SJSA1 (cell line): Measurements from ENCODE around the gene ZBTB25. TPM values are rescaled to one million over a fixed set of nuclear protein-coding genes. Genes with fewer than 3 reads are reported as not detected.

ENCODE experiments used
- DNase-seq, 2 experiments: peaks; one replicate each; pipeline ENCODE4 v3.0.0-alpha.2; 2015 to 2020; ENCODE audit warnings: low spot score in 2 of 2, low read depth in 1 of 2
- H3K27ac ChIP-seq: fragments of 250-450 bp; sonication (Bioruptor Pico); 2 replicates; pipeline ENCODE4 v1.5.1; 2020; ENCODE audit warnings: mild to moderate bottlenecking, moderate library complexity
- H3K27me3 ChIP-seq: fragments of 250-450 bp; sonication (Bioruptor Pico); replicated peaks from 2 replicates; pipeline ENCODE4 v1.5.1; 2020; ENCODE audit warnings: mild to moderate bottlenecking, moderate library complexity
- H3K36me3 ChIP-seq: fragments of 250-450 bp; sonication (Bioruptor Pico); 2 replicates; pipeline ENCODE4 v1.5.1; 2020; ENCODE audit warnings: mild to moderate bottlenecking
- H3K4me1 ChIP-seq: fragments of 250-450 bp; sonication (Bioruptor Pico); replicated peaks from 2 replicates; pipeline ENCODE4 v1.6.1; 2021; ENCODE audit warnings: mild to moderate bottlenecking
- H3K4me3 ChIP-seq: fragments of 250-450 bp; sonication (Bioruptor Pico); 2 replicates; pipeline ENCODE4 v1.5.1; 2020; ENCODE audit warnings: mild to moderate bottlenecking
- H3K9me3 ChIP-seq: fragments of 250-450 bp; sonication (Bioruptor Pico); replicated peaks from 2 replicates; pipeline ENCODE4 v1.5.1; 2020; ENCODE audit warnings: mild to moderate bottlenecking
- total RNA-seq: library from RNA; depleted of rRNA; stranded (reverse); fragments of >200 nt; shearing (Covaris generic); gene quantifications from 2 replicates; pipeline ENCODE4 v1.2.3, GENCODE V29; 2014

The ZBTB25 gene
- total RNA-seq, 1 experiment from 2014 or later: 2.2 TPM

DNA sequence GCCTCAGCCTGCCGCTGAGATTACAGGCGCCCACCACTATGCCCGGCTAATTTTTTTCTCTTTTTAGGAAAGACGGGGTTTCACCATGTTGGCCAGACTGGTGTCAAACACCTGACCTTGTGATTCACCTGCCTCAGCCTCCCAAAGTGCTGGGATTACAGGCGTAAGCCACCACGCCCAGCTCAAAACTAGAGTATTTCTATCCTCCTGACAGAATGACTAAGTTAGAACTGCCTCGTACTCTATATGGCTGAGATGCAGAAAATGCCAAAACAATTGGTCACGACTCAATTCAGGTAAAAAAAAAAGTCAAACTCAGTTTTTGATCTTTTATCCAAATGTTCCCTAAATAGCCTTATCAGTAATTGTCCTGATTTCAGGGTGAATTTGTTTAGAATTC lies 27.2 kb downstream of the ZBTB25 start:
- no peaks in the 10 kb centered on the region for H3K27me3 ChIP-seq

DNA sequence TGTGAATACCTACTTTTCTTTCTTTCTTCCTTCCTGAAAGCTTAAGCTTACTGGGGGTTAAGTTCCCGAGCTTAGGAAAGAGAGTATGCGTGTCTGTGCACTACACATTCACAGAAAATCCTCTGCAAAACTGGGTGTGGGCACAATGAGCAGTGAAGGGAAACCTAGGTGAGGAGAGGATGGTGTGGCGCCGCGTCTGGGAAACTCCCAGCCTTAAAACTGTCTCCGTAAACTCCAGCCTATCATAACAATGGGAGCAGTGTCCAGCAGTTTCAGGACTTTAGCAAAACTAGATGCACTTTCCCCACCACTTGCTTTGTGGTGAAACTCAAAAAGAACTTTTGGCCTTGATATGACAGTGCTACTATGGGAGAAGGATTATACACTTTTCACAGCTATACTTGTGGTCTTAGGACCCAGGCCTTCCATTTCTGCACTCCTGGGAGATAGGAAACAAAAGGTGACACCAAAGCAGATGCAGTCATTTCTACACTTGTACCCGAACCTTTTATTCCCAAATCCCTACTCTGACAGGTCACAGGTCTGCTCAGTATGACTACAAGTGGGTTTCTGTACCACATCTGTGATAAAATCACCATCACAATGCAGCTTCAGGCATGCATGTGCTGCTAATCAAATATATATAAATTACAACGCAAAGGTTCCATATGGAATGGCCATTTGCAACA lies 27.9 kb downstream of the ZBTB25 start:
- DNase-seq: no peak

More for the DNA sequence above, 27.2 kb downstream of the ZBTB25 start:
- H3K4me1 ChIP-seq: no peaks in the 10 kb centered on the region
- no peak overlapping the region for H3K27ac ChIP-seq
- H3K9me3 ChIP-seq: no peaks in the 10 kb centered on the region
- no peak for DNase-seq
- no peak overlapping the region for H3K4me3 ChIP-seq
- peaks cover 3% of the 10 kb centered on the region; the same call in 1 of the 2 replicates for H3K36me3 ChIP-seq

DNA sequence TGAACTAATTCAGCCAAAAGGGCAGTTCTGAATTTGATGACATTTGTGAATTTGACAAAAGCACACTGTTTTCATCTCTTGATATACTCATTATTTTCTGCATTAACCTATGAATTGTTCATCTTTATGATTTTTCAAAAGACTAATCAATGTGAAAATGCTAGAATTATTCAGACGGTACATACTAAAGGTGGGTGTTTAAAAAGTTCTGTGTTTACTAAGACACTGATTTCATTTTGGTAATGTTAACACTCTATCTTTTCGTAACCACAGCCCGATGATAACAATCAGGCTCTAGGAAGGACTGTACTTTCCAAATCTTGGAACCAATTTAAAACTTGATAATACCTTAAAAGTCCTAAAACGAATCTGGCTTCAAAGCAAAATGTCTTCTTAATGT lies 28.9 kb downstream of the ZBTB25 start:
- H3K4me3 ChIP-seq: no peak overlapping the region
- no peak overlapping the region for H3K27ac ChIP-seq
- no peaks in the 10 kb centered on the region for H3K27me3 ChIP-seq
- H3K9me3 ChIP-seq: no peaks in the 10 kb centered on the region
- H3K4me1 ChIP-seq: peaks cover 2% of the 10 kb centered on the region
- peaks cover 3% of the 10 kb centered on the region; the same call in 1 of the 2 replicates for H3K36me3 ChIP-seq
- no peak for DNase-seq

More for the DNA sequence above, 27.9 kb downstream of the ZBTB25 start:
- peaks cover 3% of the 10 kb centered on the region; the same call in 1 of the 2 replicates for H3K36me3 ChIP-seq
- H3K27ac ChIP-seq: no peak overlapping the region
- no peaks in the 10 kb centered on the region for H3K9me3 ChIP-seq
- H3K4me3 ChIP-seq: no peak overlapping the region
- H3K27me3 ChIP-seq: no peaks in the 10 kb centered on the region
- no peaks in the 10 kb centered on the region for H3K4me1 ChIP-seq

DNA sequence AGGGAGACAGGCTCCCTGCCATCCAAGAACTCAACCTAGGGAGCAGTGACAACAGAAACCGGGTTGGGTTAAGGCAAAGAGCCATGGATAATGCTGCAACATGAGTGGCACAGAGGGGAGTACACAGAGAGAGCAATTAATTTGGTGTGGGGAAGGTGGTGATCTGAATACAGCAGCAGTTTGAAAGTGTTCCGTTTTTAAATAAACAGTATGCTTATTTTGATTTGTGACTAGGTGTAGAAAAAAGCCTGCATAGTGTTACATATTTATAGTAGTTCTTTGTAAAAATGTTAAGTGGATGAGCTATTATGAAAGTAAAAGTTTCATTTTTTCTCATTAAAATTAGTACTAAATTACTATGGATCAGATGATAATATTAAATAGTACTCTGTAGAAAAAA lies 29.6 kb downstream of the ZBTB25 start:
- DNase-seq: no peak
- no peaks in the 10 kb centered on the region for H3K27me3 ChIP-seq
- H3K9me3 ChIP-seq: no peaks in the 10 kb centered on the region
- peaks cover 4% of the 10 kb centered on the region for H3K4me1 ChIP-seq
- H3K36me3 ChIP-seq: peaks cover 3% of the 10 kb centered on the region
- no peak overlapping the region for H3K27ac ChIP-seq
- H3K4me3 ChIP-seq: no peak overlapping the region

DNA sequence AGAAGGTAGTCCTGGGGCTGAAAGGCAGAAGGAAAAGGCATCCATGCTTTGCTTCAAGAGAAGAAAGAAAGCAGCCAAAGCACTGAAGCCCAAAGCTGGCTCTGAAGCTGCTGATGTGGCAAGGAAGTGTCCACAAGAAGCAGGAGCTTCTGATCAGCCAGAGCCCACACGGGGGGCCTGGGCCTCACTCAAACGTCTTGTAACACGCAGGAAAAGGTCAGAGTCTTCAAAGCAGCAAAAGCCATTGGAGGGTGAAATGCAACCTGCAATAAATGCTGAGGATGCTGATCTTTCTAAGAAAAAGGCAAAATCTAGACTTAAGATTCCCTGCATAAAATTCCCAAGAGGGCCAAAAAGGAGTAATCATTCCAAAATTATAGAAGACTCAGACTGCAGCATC lies 35.2 kb downstream of the ZBTB25 start:
- H3K4me1 ChIP-seq: peaks cover 15% of the 10 kb centered on the region

DNA sequence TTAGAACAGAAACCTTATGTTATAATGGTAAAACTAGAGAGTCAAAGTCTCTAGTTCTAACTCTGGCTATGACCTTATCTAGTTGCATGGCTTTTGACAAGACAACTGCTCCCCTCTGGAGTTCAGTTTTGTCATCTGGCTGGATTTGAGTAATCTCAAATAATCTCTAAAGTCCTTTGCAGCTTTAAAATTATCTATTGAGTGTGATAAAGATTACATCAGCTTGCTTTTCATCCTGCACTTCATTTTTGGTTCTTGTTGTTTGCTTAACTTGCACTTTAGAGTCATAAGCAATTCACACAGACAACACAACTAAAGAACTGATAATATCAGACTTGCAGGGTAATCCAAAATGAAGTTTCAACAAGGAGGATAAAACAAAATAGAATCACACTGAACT lies 36.1 kb downstream of the ZBTB25 start:
- H3K4me3 ChIP-seq: no peak overlapping the region
- H3K4me1 ChIP-seq: peaks cover 15% of the 10 kb centered on the region
- peaks cover 3% of the 10 kb centered on the region for H3K36me3 ChIP-seq
- H3K27ac ChIP-seq: no peak overlapping the region
- no peak for DNase-seq
- no peaks in the 10 kb centered on the region for H3K9me3 ChIP-seq
- no peaks in the 10 kb centered on the region for H3K27me3 ChIP-seq

More for the DNA sequence above, 35.2 kb downstream of the ZBTB25 start:
- Histone ChIP-seq H3K9me3 (no peaks in the 10 kb centered on the region), H3K36me3 (peaks cover 3% of the 10 kb centered on the region), H3K27ac (no peak overlapping the region), H3K27me3 (no peaks in the 10 kb centered on the region), H3K4me3 (no peak overlapping the region)
- no peak for DNase-seq

DNA sequence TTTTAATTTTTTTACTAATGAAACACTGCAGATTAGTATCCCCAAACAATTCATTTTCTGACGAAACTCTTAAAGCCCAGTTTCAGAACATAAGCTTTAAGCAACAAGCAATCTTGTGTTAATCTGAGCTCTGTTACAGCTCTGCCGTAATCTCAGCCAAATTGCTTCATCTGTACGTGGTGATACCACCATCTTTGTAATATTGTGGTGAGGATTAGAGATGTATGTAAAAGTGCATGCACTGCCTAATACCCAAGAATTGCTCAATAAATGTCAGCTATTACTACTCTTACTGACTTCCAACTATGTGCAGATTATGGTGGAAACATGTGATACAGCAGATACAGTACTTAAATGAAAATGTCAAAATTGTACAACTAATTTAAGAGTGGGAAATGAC lies 36.5 kb downstream of the ZBTB25 start:
- no peak overlapping the region for H3K27ac ChIP-seq
- peaks cover 15% of the 10 kb centered on the region for H3K4me1 ChIP-seq
- H3K27me3 ChIP-seq: no peaks in the 10 kb centered on the region
- no peak for DNase-seq
- no peak overlapping the region for H3K4me3 ChIP-seq
- H3K36me3 ChIP-seq: peaks cover 2% of the 10 kb centered on the region
- H3K9me3 ChIP-seq: no peaks in the 10 kb centered on the region

DNA sequence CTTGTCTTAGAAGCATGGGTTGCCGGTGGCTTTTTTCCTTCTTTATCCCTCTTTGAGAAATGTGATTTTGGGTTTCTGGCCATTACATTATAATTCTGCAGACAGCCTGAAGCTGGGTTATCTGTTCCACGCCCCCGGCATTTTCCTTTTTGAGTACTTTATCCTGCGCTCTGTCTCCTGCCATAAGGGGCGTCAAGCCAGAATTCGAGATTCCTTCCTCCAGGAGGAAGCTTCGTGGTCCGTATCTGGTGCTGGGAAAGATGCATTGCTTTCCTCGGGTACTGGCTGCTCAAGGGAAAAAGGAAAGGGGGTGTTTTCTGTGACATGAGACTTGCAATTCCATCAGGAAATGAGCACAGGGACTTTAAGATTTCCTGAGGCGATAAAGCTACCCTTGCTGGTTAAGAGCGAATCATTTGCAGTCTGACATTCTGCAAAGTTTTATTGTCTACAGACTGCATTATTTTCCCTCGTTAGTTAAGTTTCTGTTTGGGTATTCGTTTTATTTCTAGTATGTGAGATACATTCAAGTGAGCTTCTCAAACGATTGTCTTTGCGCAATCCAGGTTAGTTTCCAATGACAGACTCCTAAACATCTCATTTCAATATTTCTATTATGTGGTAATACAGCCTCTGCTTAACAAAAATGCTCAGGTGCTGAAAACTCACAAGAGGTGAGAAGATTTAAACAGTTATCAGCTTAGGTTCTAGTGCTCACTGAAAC lies 37.6 kb downstream of the ZBTB25 start:
- no peak overlapping the region for H3K27ac ChIP-seq
- H3K36me3 ChIP-seq: peaks cover 3% of the 10 kb centered on the region
- H3K4me3 ChIP-seq: peak overlapping the region; percentile 69
- H3K9me3 ChIP-seq: no peaks in the 10 kb centered on the region
- peak in 1 of 2 experiments; percentile 53 for DNase-seq
- H3K27me3 ChIP-seq: no peaks in the 10 kb centered on the region
- H3K4me1 ChIP-seq: peaks cover 15% of the 10 kb centered on the region

DNA sequence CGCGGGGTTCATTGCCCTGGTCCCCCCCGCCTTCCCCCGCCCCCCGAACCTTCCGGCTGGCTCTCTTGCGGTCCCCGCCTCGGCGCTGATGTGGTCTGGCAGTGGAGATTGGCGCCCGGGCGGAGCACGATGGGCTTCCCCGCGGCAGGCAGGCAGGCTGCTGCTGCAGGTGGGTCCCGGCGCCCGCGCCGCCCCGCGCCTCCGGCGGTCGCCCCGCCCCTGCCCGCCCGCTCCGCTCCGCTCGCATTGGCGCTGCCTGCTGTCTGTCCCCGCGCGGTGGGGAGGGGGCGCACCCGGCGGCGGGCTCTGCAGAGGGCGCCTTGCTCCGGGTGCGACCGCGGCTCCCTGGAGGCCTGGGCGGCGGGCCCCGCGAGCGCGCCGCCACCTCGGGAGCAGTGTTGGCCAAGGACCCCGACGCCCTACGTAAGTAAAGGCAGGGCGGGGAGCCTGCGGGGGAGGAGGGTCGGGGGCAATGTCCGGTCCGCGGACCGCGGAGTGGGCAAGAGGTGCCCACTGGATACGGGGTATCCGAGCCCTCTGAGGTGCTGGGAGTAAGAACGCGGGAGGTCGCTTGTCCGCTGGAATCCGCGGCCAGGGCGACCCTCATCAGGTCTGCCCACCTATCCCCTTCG lies 38.3 kb downstream of the ZBTB25 start, which contains the start of gene AKAP5:
Gene AKAP5 (plus strand): TSS at position 309 of the 632 bp plus-strand sequence. CDS start 2,896 bp downstream, outside the sequence.
- Histone ChIP-seq H3K4me3 (peak within 1 kb of the TSS; percentile 69), H3K36me3 (peaks cover 3% of the 10 kb centered on the region), H3K27me3 (no peaks in the 10 kb centered on the region), H3K27ac (no peak within 1 kb of the TSS), H3K4me1 (peaks cover 15% of the 10 kb centered on the region), H3K9me3 (no peaks in the 10 kb centered on the region)
- DNase-seq: peak in 1 of 2 experiments; percentile 52

DNA sequence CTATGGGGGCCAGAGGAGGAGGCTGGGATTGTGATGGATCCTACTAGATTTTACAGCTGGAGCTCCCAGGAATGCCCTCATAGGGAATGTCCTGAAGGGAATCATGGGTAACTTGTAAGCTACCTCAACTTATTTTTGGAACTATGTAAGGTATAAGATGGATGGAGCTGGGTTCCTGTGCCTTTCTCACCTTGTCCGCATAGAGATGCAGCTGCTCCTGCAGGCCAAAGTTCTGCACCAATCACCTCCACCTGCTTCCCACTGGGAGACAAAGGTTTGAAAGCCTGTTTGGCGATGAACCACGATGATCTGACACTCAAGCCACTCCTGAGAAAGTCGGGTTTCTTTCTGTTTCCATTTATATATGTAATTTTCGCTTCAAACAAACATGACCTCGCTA lies 39.0 kb downstream of the ZBTB25 start:
- DNase-seq: no peak
- Histone ChIP-seq H3K4me3 (peak overlapping the region; percentile 69), H3K36me3 (peaks cover 7% of the 10 kb centered on the region), H3K27me3 (no peaks in the 10 kb centered on the region), H3K4me1 (peaks cover 13% of the 10 kb centered on the region), H3K27ac (no peak overlapping the region), H3K9me3 (no peaks in the 10 kb centered on the region)

DNA sequence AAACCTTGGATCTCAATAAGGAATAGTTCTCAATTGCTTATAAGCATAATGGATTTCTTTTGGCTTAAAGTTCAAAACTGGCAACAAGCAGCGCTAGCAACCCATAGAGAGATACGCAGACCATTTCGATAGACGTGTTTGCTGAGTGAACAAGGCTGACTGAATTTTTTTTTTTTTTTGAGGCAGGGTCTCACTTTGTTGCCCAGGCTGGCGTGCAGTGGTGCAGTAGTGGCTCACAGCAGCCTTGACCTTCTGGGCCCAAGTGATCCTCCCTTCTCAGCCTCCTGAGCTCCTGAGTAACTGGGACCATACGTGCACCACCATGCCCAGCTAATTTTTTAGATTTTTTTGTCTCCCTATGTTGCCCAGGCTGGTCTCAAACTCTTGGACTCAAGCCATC lies 39.8 kb downstream of the ZBTB25 start:
- Histone ChIP-seq H3K27me3 (no peaks in the 10 kb centered on the region), H3K36me3 (peaks cover 14% of the 10 kb centered on the region), H3K4me1 (peaks cover 11% of the 10 kb centered on the region), H3K4me3 (no peak overlapping the region), H3K9me3 (no peaks in the 10 kb centered on the region), H3K27ac (no peak overlapping the region)
- DNase-seq: no peak

DNA sequence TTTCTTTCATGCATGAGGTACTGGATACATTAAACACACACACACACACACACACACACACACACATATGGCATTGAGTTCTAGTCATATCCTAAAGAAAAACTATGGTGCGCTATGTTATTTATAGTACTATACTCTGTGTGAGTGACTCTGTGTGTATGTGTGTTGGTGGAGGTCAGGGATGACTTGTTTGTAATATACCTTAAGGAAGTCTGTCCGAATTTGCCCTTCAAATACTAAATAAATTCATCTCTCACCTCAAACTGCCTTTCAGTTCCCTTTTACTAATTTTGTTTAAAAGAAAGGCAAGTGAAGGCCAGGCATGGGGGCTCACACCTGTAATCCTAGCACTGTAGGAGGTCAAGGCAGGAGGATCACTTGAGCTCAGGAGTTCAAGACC lies 40.4 kb downstream of the ZBTB25 start:
- no peak overlapping the region for H3K4me3 ChIP-seq
- DNase-seq: no peak

DNA sequence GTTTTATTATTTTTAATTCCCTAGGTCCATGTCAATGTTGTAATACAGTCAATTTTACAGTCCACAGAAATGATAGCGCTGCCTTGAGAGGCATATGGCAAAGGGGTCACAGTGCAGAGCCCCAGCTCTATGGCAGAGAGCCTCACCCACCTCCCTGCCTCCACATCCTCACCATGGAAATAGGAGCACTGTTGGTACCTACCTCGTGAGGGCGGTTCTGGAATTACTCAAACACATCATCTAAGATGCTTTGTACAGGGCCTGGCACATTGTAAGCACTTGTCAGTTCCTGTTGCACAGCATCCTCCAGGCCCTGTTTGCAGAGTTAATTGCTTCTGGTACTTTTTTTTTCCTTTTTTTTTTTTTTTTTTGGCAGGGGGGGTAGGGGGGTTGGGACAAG lies 42.4 kb downstream of the ZBTB25 start:
- no peaks in the 10 kb centered on the region for H3K9me3 ChIP-seq
- no peak overlapping the region for H3K4me3 ChIP-seq
- peaks cover 37% of the 10 kb centered on the region for H3K36me3 ChIP-seq
- H3K27me3 ChIP-seq: no peaks in the 10 kb centered on the region
- DNase-seq: no peak
- H3K4me1 ChIP-seq: peaks cover 10% of the 10 kb centered on the region
- no peak overlapping the region for H3K27ac ChIP-seq

More for the DNA sequence above, 40.4 kb downstream of the ZBTB25 start:
- Histone ChIP-seq H3K27me3 (no peaks in the 10 kb centered on the region), H3K27ac (no peak overlapping the region), H3K4me1 (peaks cover 11% of the 10 kb centered on the region), H3K36me3 (peaks cover 20% of the 10 kb centered on the region), H3K9me3 (no peaks in the 10 kb centered on the region)
